ENCODE results near the gene PUSL1.

GRCh38 chr1:1351511-1352427 lies 43.4 kb downstream of the PUSL1 start:
- TF ChIP-seq CTCF (IDR thresholded peaks at IDR 0.05) (no peak), EZH2 (IDR thresholded peaks at IDR 0.05; ENCODE audit: borderline replicate concordance, insufficient read depth, low read depth, low read length, poor library complexity, severe bottlenecking) (no peak)

All from B cell (primary cell).